Peyer's patch (tissue), 4 donors: ENCODE measurements around the gene MYBPC3. TPM values are rescaled to one million over a fixed set of nuclear protein-coding genes. Genes with fewer than 3 reads are reported as not detected.

Experiments
- DNase-seq, 3 donors: peaks; one replicate each; pipeline ENCODE4 v3.0.0-alpha.2; 2017 to 2019
- H3K27ac ChIP-seq, 4 donors: fragments of 200-600 bp; sonication (generic); one replicate each; pipeline ENCODE4 v1.5.1; 2016 to 2019
- H3K27me3 ChIP-seq, 2 donors: fragments of 200-600 bp; sonication (generic); one replicate each; pipeline ENCODE4 v1.5.1; 2019
- H3K36me3 ChIP-seq, 3 donors: fragments of 200-600 bp; sonication (generic); one replicate each; pipeline ENCODE4 v1.5.1; 2016 to 2019
- H3K4me1 ChIP-seq, 4 donors: fragments of 200-600 bp; sonication (generic); one replicate each; pipeline ENCODE4 v1.5.1; 2016 to 2019
- H3K4me3 ChIP-seq, 4 donors: fragments of 200-600 bp; sonication (generic); 1 replicate in 3 of 4; 2 replicates in 1 of 4; pipeline ENCODE4 v1.5.1; 2016 to 2019; ENCODE audit warnings: mild to moderate bottlenecking in 1 of 4
- H3K9me3 ChIP-seq, 4 donors: fragments of 200-600 bp; sonication (generic); one replicate each; pipeline ENCODE4 v1.5.1; 2016 to 2019; ENCODE audit warnings: mild to moderate bottlenecking in 1 of 4
- CTCF ChIP-seq, 6 experiments: fragments of 450-650 bp in 4 of 6; fragments of 200-600 bp in 2 of 6; sonication (generic) in 1 of 6; IDR thresholded peaks; one replicate each; pipeline ENCODE4 v1.5.1; 2017 to 2019; ENCODE audit warnings: antibody characterized with exemption in 6 of 6, mild to moderate bottlenecking in 3 of 6, moderate library complexity in 1 of 6
- POLR2A ChIP-seq, 2 donors: fragments of 450-650 bp; IDR thresholded peaks; one replicate each; pipeline ENCODE4 v1.5.1; 2017; ENCODE audit warnings: antibody characterized with exemption in 2 of 2, mild to moderate bottlenecking in 2 of 2, moderate library complexity in 2 of 2
- total RNA-seq, 4 donors: library from RNA; depleted of rRNA; stranded (reverse); fragments of >200 nt; gene quantifications; one replicate each; pipeline ENCODE4 v1.1.0, GENCODE V29; 2016

Gene MYBPC3
- total RNA-seq, 4 donors from 2014 or later, result not detected

- peak in 1 of 3 donors; percentile 44 for DNase-seq
- H3K9me3 ChIP-seq, result no peaks in the 10 kb centered on the region
- no peak for TF ChIP-seq CTCF (IDR thresholded peaks at IDR 0.05)
- no peak for TF ChIP-seq POLR2A (IDR thresholded peaks at IDR 0.05)
- H3K27me3 ChIP-seq, result no peaks in the 10 kb centered on the region
- peak overlapping the region; percentile 87 to 95 (median 89) for H3K27ac ChIP-seq
- H3K4me1 ChIP-seq, result peaks cover 0 to 25% (median 24%) of the 10 kb centered on the region in 4 donors
- no peaks in the 10 kb centered on the region for H3K36me3 ChIP-seq
- H3K4me3 ChIP-seq, result no peak overlapping the region
Measured at GRCh38 chr11:47392546-47393162, 40.2 kb upstream of the MYBPC3 start.

GRCh38 chr11:47391711-47392432 is 39.4 kb upstream of the MYBPC3 start:
- H3K4me3 ChIP-seq, result no peak overlapping the region
- no peaks in the 10 kb centered on the region for H3K9me3 ChIP-seq
- peak overlapping the region; percentile 10 to 90 (median 38) for H3K27ac ChIP-seq
- peaks cover 0 to 25% (median 24%) of the 10 kb centered on the region in 4 donors for H3K4me1 ChIP-seq
- no peak for DNase-seq
- no peaks in the 10 kb centered on the region for H3K36me3 ChIP-seq
- TF ChIP-seq CTCF (IDR thresholded peaks at IDR 0.05) (no peak), POLR2A (IDR thresholded peaks at IDR 0.05) (no peak)
- no peaks in the 10 kb centered on the region for H3K27me3 ChIP-seq

GRCh38 chr11:47391077-47391583 is 38.6 kb upstream of the MYBPC3 start:
- no peaks in the 10 kb centered on the region for H3K27me3 ChIP-seq
- no peak for TF ChIP-seq POLR2A (IDR thresholded peaks at IDR 0.05)
- TF ChIP-seq CTCF (IDR thresholded peaks at IDR 0.05), result no peak
- no peaks in the 10 kb centered on the region for H3K9me3 ChIP-seq
- no peaks in the 10 kb centered on the region for H3K36me3 ChIP-seq
- H3K4me3 ChIP-seq, result no peak overlapping the region
- DNase-seq, result peak in 1 of 3 donors; percentile 60
- peaks cover 0 to 25% (median 24%) of the 10 kb centered on the region in 4 donors for H3K4me1 ChIP-seq
- peak overlapping the region in 2 of 4 donors; percentile 39 to 52 for H3K27ac ChIP-seq

GRCh38 chr11:47390422-47390760 is 37.9 kb upstream of the MYBPC3 start:
- H3K4me1 ChIP-seq, result peaks cover 0 to 25% (median 20%) of the 10 kb centered on the region in 4 donors
- peak overlapping the region in 1 of 4 donors; percentile 39 for H3K27ac ChIP-seq
- H3K4me3 ChIP-seq, result no peak overlapping the region
- H3K27me3 ChIP-seq, result no peaks in the 10 kb centered on the region
- TF ChIP-seq POLR2A (IDR thresholded peaks at IDR 0.05) (no peak), CTCF (IDR thresholded peaks at IDR 0.05) (no peak)
- DNase-seq, result no peak
- no peaks in the 10 kb centered on the region for H3K36me3 ChIP-seq
- no peaks in the 10 kb centered on the region for H3K9me3 ChIP-seq

GRCh38 chr11:47389577-47390421 is 37.3 kb upstream of the MYBPC3 start:
- Histone ChIP-seq H3K27ac (no peak overlapping the region), H3K4me1 (peaks cover 0 to 19% (median 16%) of the 10 kb centered on the region in 4 donors), H3K36me3 (no peaks in the 10 kb centered on the region), H3K27me3 (no peaks in the 10 kb centered on the region), H3K9me3 (no peaks in the 10 kb centered on the region), H3K4me3 (no peak overlapping the region)
- DNase-seq, result no peak
- TF ChIP-seq POLR2A (IDR thresholded peaks at IDR 0.05) (no peak), CTCF (IDR thresholded peaks at IDR 0.05) (no peak)
